ENCODE results near the gene NRGN.

Gene NRGN

GRCh38 chr11:124760205-124760652, 20.5 kb downstream of the NRGN start:
- TF ChIP-seq REST (IDR thresholded peaks at IDR 0.05; ENCODE audit: insufficient read depth in 1 of 2, low read depth in 2 of 2, low read length in 2 of 2) = no peak
- no peak for TF ChIP-seq SIN3A (IDR thresholded peaks at IDR 0.05; ENCODE audit: borderline replicate concordance, insufficient read depth, low read length)
- no peak for TF ChIP-seq FOXP2 (optimal IDR thresholded peaks at IDR 0.05; ENCODE audit: borderline replicate concordance, extremely low read depth, extremely low read length, insufficient read depth)
- no peak for TF ChIP-seq TAF1 (IDR thresholded peaks at IDR 0.05; ENCODE audit: borderline replicate concordance, insufficient read depth, low read length)
- no peak for TF ChIP-seq POLR2AphosphoS5 (IDR thresholded peaks at IDR 0.05; ENCODE audit: low read depth, low read length)

GRCh38 chr11:124760806-124761205, 21.1 kb downstream of the NRGN start:
- no peak for TF ChIP-seq TAF1 (IDR thresholded peaks at IDR 0.05; ENCODE audit: borderline replicate concordance, insufficient read depth, low read length)
- TF ChIP-seq POLR2AphosphoS5 (IDR thresholded peaks at IDR 0.05; ENCODE audit: low read depth, low read length) = no peak
- no peak for TF ChIP-seq REST (IDR thresholded peaks at IDR 0.05; ENCODE audit: insufficient read depth in 1 of 2, low read depth in 2 of 2, low read length in 2 of 2)
- no peak for TF ChIP-seq FOXP2 (optimal IDR thresholded peaks at IDR 0.05; ENCODE audit: borderline replicate concordance, extremely low read depth, extremely low read length, insufficient read depth)
- TF ChIP-seq SIN3A (IDR thresholded peaks at IDR 0.05; ENCODE audit: borderline replicate concordance, insufficient read depth, low read length) = no peak

- TF ChIP-seq FOXP2 (optimal IDR thresholded peaks at IDR 0.05; ENCODE audit: borderline replicate concordance, extremely low read depth, extremely low read length, insufficient read depth) (no peak), SIN3A (IDR thresholded peaks at IDR 0.05; ENCODE audit: borderline replicate concordance, insufficient read depth, low read length) (no peak), POLR2AphosphoS5 (IDR thresholded peaks at IDR 0.05; ENCODE audit: low read depth, low read length) (no peak), TAF1 (IDR thresholded peaks at IDR 0.05; ENCODE audit: borderline replicate concordance, insufficient read depth, low read length) (no peak), REST (IDR thresholded peaks at IDR 0.05; ENCODE audit: insufficient read depth in 1 of 2, low read depth in 2 of 2, low read length in 2 of 2) (no peak)
Observed at GRCh38 chr11:124761301-124762104, 21.8 kb downstream of the NRGN start.

GRCh38 chr11:124762105-124762623, 22.4 kb downstream of the NRGN start, which contains the start of gene ESAM:
TSS of gene ESAM (minus strand) at chr11:124762290. CDS start at chr11:124762154, 136 bp downstream.
- TF ChIP-seq POLR2AphosphoS5 (IDR thresholded peaks at IDR 0.05; ENCODE audit: low read depth, low read length) = no peak
- no peak for TF ChIP-seq SIN3A (IDR thresholded peaks at IDR 0.05; ENCODE audit: borderline replicate concordance, insufficient read depth, low read length)
- TF ChIP-seq TAF1 (IDR thresholded peaks at IDR 0.05; ENCODE audit: borderline replicate concordance, insufficient read depth, low read length) = no peak
- no peak for TF ChIP-seq FOXP2 (optimal IDR thresholded peaks at IDR 0.05; ENCODE audit: borderline replicate concordance, extremely low read depth, extremely low read length, insufficient read depth)
- TF ChIP-seq REST (IDR thresholded peaks at IDR 0.05; ENCODE audit: insufficient read depth in 1 of 2, low read depth in 2 of 2, low read length in 2 of 2) = no peak
